Activated naive CD4-positive, alpha-beta T cell treated with anti-CD3 and anti-CD28 coated beads for 36 hours (primary cell): Measurements from ENCODE around the gene GGT5. TPM values are rescaled to one million over a fixed set of nuclear protein-coding genes. Genes with fewer than 3 reads are reported as not detected.
"Not testable (repeated sequence)": the region's sequence is repeated elsewhere in the genome, so short reads cannot be mapped to it uniquely, and the experiment has no call there.

ENCODE experiments used
- CTCF ChIA-PET: fragments of 350-600 bp; sonication (Branson Sonifier 250); formaldehyde crosslinking; loops from one replicate; lab custom pipeline; 2021; ENCODE audit warnings: antibody characterized with exemption; lab: Charles Lee
- DNase-seq: peaks from one replicate; pipeline ENCODE4 v3.0.0-alpha.2; 2020
- H3K27ac Mint-ChIP-seq: one replicate; pipeline ENCODE4 v1.8.0; 2021; ENCODE audit warnings: mild to moderate bottlenecking, mixed read lengths
- H3K27me3 Mint-ChIP-seq: one replicate; pipeline ENCODE4 v1.8.0; 2021; ENCODE audit warnings: low read depth, mixed read lengths
- H3K36me3 Mint-ChIP-seq: one replicate; pipeline ENCODE4 v1.8.0; 2021; ENCODE audit warnings: low read depth, mixed read lengths
- H3K4me1 Mint-ChIP-seq: one replicate; pipeline ENCODE4 v1.8.0; 2021; ENCODE audit warnings: low read depth, mixed read lengths
- H3K4me3 Mint-ChIP-seq: one replicate; pipeline ENCODE4 v1.8.0; 2021; ENCODE audit warnings: mild to moderate bottlenecking, moderate library complexity, mixed read lengths
- H3K9me3 Mint-ChIP-seq: one replicate; pipeline ENCODE4 v1.8.0; 2021; ENCODE audit warnings: mixed read lengths
- intact Hi-C: fragments of 100-400 bp; cut with micrococcal nuclease; formaldehyde crosslinking; loops from one replicate; pipeline ENCODE4 v1.15.1; 2023
- total RNA-seq, 2 experiments: library from RNA; stranded (reverse); gene quantifications; one replicate each; pipeline ENCODE4 v1.2.3, GENCODE V29; 2021

The GGT5 gene
- total RNA-seq, 2 experiments from 2014 or later: not detected

DNA sequence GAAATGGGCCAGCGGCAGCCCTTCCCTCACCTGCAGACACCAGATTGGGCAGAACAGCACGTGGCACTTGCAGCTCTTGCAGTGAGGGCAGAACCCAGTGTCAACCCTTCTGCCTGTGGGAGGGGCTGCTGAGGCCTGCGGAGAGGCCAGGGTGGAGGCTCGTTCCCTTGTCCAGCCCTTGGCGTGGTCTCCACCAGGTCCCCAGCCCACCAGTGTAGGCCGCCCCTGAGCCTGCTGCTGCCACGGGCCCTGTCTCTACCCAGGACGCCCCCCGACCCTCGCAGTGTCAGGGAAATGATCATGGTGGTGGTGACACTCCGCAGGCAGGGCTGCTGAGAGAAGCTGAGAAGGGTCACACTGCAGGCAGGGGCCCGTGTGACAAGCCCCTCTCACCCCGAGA, 11.3 kb upstream of the GGT5 start:
- H3K27me3 Mint-ChIP-seq, CTCF ChIA-PET, DNase-seq, H3K27ac Mint-ChIP-seq, H3K4me1 Mint-ChIP-seq, H3K9me3 Mint-ChIP-seq, intact Hi-C loops, H3K36me3 Mint-ChIP-seq, H3K4me3 Mint-ChIP-seq: not testable (repeated sequence)

DNA sequence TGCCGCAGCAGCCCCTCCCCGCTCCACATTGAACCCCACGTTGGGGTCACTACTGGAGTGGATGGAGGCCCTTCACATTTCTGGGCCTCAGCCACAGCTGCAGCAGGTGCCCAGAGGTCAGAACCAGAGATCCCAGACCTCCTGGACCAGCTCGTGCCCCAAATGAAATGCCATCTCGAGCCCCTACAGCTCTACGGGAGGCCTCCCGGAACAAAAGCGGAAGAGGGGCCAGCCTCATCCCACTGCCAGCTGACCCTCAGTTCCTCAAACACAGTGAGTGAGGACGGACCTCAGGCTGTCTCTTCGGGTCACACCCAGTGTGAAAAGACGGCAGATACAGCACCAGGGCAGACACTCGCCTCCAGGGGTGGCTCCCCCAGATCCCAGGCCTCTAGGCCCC, 8.2 kb upstream of the GGT5 start:
- intact Hi-C loops, H3K36me3 Mint-ChIP-seq, CTCF ChIA-PET, DNase-seq, H3K9me3 Mint-ChIP-seq, H3K27ac Mint-ChIP-seq, H3K4me3 Mint-ChIP-seq, H3K27me3 Mint-ChIP-seq, H3K4me1 Mint-ChIP-seq: not testable (repeated sequence)

- H3K4me3 Mint-ChIP-seq, H3K4me1 Mint-ChIP-seq, H3K27me3 Mint-ChIP-seq, intact Hi-C loops, H3K27ac Mint-ChIP-seq, H3K9me3 Mint-ChIP-seq, CTCF ChIA-PET, DNase-seq, H3K36me3 Mint-ChIP-seq: not testable (repeated sequence)
Observed at GRCh38 chr22:24251286-24251685, 6.4 kb upstream of the GGT5 start.

- DNase-seq, H3K27me3 Mint-ChIP-seq, H3K4me3 Mint-ChIP-seq, CTCF ChIA-PET, H3K27ac Mint-ChIP-seq, H3K4me1 Mint-ChIP-seq, intact Hi-C loops, H3K36me3 Mint-ChIP-seq, H3K9me3 Mint-ChIP-seq: not testable (repeated sequence)
Observed at GRCh38 chr22:24249413-24249812, 4.5 kb upstream of the GGT5 start.

DNA sequence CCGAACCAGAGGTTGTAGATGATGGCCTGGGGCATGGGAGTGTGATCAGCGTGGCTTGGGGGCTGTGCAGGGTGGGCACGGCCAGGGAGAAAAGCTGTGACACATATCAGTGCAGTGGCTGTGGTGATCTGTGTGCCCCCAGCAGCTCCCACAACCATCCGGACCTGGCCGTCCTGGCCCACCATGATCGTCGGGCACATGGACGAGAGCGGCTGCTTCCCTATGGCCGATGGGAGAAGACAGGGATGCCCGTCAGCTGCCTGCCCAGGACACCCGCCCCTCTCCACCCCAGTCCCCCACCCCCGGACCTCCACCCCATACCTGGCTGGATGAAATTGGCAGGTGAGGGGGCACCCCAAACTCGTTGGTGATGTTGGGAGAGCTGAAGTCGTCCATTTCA, 3.7 kb upstream of the GGT5 start:
- intact Hi-C loops, H3K9me3 Mint-ChIP-seq, H3K36me3 Mint-ChIP-seq, H3K4me1 Mint-ChIP-seq, H3K27ac Mint-ChIP-seq, CTCF ChIA-PET, H3K4me3 Mint-ChIP-seq, H3K27me3 Mint-ChIP-seq, DNase-seq: not testable (repeated sequence)

DNA sequence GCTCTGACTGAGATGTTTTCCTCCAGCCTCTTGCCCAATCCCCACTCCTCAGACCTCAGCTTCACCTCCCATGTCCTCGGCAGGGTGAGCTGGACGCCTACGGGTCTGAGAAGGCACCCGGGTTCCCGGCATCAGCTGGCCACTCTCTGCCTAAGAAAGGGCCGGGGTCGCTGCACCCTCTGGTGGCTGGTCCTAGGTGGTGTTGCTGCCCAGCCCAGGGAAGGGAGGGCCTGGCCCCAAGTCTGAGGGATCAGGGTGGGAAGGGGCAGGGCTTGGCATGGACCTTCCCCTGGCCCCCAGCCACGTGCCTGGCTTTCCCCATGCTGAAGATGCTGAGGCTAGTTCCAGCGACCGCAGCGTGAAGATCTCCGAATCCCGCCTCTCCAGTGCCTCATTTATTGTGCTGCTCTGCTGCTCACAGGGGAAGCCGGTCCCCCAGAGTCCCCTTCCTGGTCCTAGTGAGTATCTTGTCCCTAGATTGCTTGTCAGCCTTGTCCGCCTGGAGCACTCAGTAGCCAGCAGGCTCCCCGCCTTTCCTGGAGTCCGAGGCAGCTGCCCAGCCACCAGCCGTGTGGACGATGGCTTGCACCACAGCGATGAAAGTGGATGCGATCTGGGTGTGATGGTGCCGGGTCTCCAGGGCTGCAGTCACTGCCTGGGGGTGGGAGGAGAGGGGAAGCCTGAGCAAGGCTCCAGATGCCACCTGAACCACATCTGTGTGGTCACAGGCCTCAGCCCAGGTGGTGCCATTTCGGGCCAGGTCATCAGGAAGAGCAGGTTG, 2.9 kb upstream of the GGT5 start:
- DNase-seq: peak; percentile 63
- Mint-ChIP-seq H3K27ac (no peak overlapping the region), H3K4me3 (no peak overlapping the region), H3K27me3 (no peaks in the 10 kb centered on the region), H3K4me1 (peaks cover 15% of the 10 kb centered on the region), H3K36me3 (no peaks in the 10 kb centered on the region), H3K9me3 (no peaks in the 10 kb centered on the region)
- CTCF ChIA-PET: interaction anchor here (0.8 to 1.0 kb wide), 2 partner anchors 57 to 92 kb away, joined by 3 to 5 read pairs; no protein-coding TSS in a partner anchor
- intact Hi-C loops: no loop called here

GRCh38 chr22:24247011-24247507, 2.2 kb upstream of the GGT5 start:
- Mint-ChIP-seq H3K27ac (no peak overlapping the region), H3K27me3 (no peaks in the 10 kb centered on the region), H3K4me3 (no peak overlapping the region), H3K4me1 (peaks cover 22% of the 10 kb centered on the region), H3K36me3 (no peaks in the 10 kb centered on the region), H3K9me3 (no peaks in the 10 kb centered on the region)
- no peak for DNase-seq
- intact Hi-C loops: no loop called here
- CTCF ChIA-PET: interaction anchor here (0.8 to 1.0 kb wide), 2 partner anchors 57 to 91 kb away, joined by 3 to 5 read pairs; no protein-coding TSS in a partner anchor

DNA sequence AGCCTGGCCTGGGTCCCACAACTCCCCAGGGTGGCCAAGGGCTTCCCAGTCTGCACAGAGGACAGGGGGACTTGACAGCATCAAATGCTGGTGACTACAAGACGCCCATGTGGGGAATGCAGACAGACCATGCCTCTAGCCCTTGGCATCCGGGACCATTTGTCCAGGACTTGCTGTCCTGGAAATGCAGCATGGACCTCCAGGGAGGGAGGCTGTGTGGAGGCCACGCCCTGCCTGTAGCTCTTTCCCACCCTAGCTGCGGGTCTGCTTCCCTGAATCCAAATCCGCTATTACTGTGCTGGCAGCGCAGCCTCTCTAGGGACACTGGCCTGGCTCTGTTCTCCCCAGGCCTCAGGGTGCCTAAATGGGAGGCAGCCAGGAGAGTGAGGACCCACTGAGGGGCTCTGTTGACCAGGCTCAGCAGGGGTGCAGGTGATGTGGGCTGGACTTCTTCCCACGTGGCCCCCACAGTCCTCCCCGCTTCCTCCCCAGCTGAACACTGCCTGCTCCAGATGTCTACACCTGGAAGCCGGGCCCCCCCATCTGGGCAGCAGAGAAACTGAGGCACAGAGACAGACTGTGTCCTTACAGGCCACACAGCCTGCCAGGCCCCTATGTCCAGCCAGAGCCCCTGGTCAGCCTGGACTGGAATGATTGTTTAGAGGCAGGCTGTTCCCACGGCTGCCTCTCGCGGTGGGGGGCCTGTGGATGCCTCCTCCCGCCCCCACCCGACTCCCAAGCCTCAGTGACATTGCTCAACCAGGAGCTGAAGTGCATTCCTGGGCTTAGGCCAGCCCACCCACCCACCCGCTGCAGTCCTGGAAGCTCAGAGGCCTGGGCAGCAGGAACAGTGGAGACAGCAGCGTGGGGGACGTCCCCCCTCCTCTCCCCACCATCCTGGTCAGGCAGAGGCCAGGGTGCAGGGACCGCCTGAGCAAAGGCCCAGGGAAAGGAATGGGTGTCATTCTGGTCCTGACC, 991 bp upstream of the GGT5 start:
- DNase-seq, H3K9me3 Mint-ChIP-seq, CTCF ChIA-PET, H3K36me3 Mint-ChIP-seq, H3K27me3 Mint-ChIP-seq, H3K4me3 Mint-ChIP-seq, intact Hi-C loops, H3K27ac Mint-ChIP-seq: not testable (repeated sequence)
- H3K4me1 Mint-ChIP-seq: peaks cover 31% of the 10 kb centered on the region

- Mint-ChIP-seq H3K27me3 (no peaks in the 10 kb centered on the region), H3K4me3 (no peak overlapping the region), H3K9me3 (no peaks in the 10 kb centered on the region), H3K36me3 (no peaks in the 10 kb centered on the region), H3K4me1 (peaks cover 36% of the 10 kb centered on the region), H3K27ac (no peak overlapping the region)
- intact Hi-C loops: loop anchor here (5.0 kb wide), 1 partner anchor 57 kb away; no protein-coding TSS in a partner anchor
- CTCF ChIA-PET: interaction anchor here (1.4 kb wide), 1 partner anchor 234 kb away, joined by 4 read pairs; no protein-coding TSS in a partner anchor
- no peak for DNase-seq
Observed at GRCh38 chr22:24244144-24244787, 616 bp downstream of the GGT5 start.

- CTCF ChIA-PET: interaction anchor here (1.1 to 1.4 kb wide), 2 partner anchors 138 to 233 kb away, joined by 3 to 4 read pairs; no protein-coding TSS in a partner anchor
- H3K9me3 Mint-ChIP-seq, H3K4me3 Mint-ChIP-seq, H3K36me3 Mint-ChIP-seq, H3K27me3 Mint-ChIP-seq: not testable (repeated sequence)
- Mint-ChIP-seq H3K4me1 (peaks cover 36% of the 10 kb centered on the region), H3K27ac (peak overlapping the region; percentile 56)
- DNase-seq: peak; percentile 27
- intact Hi-C loops: loop anchor here (5.0 kb wide), 1 partner anchor 56 kb away; no protein-coding TSS in a partner anchor
Observed at GRCh38 chr22:24243417-24243816, 1.5 kb downstream of the GGT5 start.

GRCh38 chr22:24240985-24241692, 3.7 kb downstream of the GGT5 start:
- H3K27ac Mint-ChIP-seq, H3K27me3 Mint-ChIP-seq, H3K4me3 Mint-ChIP-seq, DNase-seq, H3K36me3 Mint-ChIP-seq, H3K9me3 Mint-ChIP-seq: not testable (repeated sequence)
- peaks cover 36% of the 10 kb centered on the region for H3K4me1 Mint-ChIP-seq
- intact Hi-C loops: loop anchor here (5.0 kb wide), 1 partner anchor 54 kb away; no protein-coding TSS in a partner anchor
- CTCF ChIA-PET: interaction anchor here (0.7 to 2.4 kb wide), 2 partner anchors 9 to 278 kb away, joined by 3 to 17 read pairs; no protein-coding TSS in a partner anchor
